Embryonic facial prominence (tissue), 1 donor: ENCODE results near the gene LARGE1.
A peak's percentile ranks its signal among the peaks of the same experiment; 100 is the strongest.

Experiments used
- DNase-seq: peaks from one replicate; pipeline ENCODE4 v3.0.0-alpha.2; 2016; ENCODE audit errors: extremely low spot score

LARGE1 gene

DNA sequence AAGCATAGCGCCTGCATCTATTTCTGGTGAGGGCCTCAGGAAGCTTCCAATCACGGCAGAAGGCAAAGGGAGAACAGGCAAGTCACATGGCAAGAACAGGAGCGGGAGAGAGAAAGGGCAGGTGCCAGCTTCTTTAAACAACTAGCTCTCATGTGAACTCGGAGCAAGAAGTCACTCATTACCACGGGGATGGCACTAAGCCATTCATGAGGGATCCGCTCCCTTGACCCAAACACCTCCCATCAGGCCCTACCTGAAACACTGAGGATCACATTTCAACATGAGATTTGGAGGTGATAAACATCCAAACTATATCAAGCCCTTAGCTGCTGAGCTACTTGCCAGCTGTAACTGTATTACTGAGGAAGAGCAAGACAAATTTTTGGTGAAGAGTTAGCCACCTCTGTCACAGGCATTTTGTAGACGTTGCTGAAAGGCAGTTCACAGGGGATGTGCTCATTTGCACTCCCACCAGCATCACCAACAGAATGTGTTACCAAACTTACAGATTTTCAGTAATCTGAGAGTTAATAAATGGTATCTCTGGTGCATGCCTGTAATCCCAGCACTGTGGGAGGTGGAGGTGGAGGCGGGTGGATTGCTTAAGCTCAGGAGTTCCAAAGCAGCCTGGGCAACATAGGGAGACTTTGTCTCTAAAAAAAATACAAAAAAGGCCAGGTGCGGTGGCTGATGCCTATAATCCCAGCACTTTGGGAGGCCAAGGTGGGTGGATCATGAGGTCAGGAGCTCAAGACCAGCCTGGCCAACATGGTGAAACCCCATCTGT, 398.2 kb downstream of the LARGE1 start:
- DNase-seq = no peak

GRCh38 chr22:33520904-33521780, 399.1 kb downstream of the LARGE1 start:
- DNase-seq = no peak

DNA sequence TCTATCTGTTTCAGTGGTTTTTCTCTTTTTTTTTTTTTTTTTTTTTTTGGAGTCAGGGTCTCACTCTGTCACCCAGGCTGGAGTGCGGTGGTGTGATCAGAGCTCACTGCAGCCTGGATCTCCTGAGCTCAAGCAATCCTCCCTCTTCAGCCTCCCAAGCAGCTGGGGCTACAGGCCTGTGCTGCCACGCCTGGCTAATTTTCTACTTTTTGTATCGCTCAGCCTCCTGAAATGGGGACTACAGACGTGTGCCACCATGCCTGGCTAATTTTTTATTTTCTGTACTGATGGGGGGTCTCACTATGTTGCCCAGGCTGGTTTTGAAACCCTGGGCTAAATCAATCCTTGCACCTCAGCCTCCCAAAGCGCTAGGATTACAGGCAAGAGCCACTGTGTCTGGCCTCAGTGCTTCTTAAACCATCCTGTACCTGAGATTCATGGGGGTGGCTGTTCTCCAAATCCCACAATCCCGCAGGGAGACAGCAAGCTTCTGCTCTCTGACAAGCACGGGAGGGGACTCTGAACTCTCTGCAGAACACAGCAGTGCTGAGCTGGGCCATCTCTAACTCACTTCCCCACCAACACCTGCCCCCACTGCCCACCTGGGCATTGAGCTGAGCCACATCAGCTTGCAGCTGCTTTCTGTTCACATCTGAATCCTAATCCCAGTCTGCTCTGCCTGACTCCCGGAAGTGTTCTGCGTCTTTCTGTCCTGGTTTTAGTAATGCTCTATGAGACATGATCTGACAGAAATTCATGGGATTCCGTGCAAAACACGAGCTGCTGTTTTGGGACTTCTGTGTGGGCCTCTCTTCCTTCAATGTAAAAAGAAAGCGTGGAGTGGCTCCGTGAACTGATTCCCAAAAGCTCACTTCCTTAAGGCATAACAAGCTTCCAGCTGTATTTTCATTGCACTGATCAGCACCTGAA, 400.0 kb downstream of the LARGE1 start:
- DNase-seq = no peak

- DNase-seq = peak; percentile 27
Observed at GRCh38 chr22:33519071-33519973, 401.0 kb downstream of the LARGE1 start.

GRCh38 chr22:33518405-33518804, 401.9 kb downstream of the LARGE1 start:
- no peak for DNase-seq

GRCh38 chr22:33515795-33516194, 404.5 kb downstream of the LARGE1 start:
- no peak for DNase-seq

DNA sequence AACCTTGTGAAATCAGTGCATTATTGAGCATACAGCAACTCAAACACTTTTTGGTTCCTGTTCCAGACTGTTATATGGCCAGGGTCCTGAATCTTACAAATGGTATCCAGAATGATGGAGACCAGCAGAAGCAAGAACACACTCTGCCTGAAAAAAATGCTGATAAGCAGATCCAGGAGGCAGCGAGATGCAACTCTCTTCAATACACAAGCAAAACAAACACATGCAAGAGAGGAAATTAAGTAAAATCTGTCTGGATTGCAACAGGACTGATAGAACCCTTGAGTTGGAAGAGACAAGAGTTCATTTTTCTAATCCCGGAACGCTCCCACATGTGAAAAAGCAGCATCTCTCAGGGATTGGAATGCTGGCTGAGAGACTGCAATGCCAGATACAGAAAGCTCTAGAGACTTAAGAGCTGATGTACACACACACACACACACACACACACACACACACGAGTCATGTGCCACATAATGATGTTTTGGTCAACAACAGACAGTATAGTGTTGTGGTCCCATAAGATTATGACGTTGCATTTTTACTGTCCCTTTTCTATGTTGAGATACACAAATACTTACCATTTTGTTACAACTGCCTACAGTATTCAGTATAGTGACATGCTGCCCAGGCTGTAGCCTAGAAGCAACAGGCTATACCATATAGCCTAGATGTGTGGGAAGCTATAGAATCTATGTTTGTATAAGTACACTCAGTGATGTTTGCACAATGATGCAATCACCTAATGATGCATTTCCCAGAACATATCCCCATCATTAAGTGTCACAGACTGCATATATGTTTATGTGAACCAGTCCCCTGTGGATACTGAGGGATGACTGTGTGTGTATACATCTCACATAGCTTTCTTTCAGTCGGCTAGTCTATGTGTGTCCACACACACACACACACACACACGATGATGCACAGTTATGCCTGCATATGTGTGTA, 406.6 kb downstream of the LARGE1 start:
- no peak for DNase-seq

DNA sequence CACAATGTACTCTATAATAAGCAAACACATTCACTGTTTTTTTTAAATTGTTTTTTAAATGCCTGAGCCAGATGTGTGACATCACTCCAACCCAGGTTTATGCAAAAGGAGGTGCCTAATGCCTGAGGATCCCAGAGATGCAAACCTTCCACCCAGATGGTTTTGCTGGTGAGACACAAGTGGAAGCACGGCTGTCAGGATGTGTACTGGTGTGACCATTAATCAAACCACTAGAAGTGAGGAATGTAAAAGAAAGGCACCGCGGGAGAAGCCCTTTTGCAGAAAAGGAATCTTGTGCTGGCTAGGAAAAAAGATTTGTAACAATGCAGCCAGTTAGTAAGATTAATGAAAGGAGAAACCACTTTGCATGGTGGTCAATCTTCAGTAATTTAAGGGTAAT, 407.4 kb downstream of the LARGE1 start:
- DNase-seq = no peak

- DNase-seq = no peak
Observed at GRCh38 chr22:33510429-33510904, 409.8 kb downstream of the LARGE1 start.

DNA sequence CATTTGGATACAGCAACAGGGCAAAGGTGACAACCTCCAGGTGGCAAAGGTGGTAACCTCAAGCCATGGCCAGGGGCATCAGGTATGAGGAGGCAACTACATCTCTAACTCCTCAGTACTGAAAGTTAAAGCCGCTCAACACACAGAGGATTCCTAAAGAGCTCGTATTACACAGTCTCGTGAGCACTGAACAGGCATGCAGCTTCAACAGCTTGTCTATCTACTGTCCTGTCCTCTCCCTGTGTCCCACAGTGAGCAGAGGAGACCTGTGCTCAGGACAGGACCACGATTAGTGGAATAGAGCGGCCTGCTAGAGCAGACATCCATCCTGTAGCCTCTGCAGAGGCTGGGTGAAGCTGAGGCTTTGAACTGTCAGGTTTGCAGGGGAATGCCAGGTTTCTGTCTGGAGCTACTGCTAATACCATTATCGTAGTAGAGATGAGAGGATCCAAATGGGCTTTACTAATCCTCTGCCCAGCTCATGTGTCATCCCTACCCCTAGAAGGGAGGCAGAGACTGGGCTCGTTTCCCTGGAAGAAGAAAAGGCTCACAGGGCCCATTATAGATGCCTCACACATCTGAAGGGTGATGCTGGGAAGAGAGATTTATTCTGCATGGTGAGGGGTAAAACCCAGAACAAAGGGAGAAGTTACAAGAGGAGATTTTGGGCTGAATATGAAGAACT, 415.2 kb downstream of the LARGE1 start:
- no peak for DNase-seq

- DNase-seq = no peak
Observed at GRCh38 chr22:33496112-33496511, 424.2 kb downstream of the LARGE1 start.

- no peak for DNase-seq
Observed at GRCh38 chr22:33493476-33494205, 426.6 kb downstream of the LARGE1 start.

DNA sequence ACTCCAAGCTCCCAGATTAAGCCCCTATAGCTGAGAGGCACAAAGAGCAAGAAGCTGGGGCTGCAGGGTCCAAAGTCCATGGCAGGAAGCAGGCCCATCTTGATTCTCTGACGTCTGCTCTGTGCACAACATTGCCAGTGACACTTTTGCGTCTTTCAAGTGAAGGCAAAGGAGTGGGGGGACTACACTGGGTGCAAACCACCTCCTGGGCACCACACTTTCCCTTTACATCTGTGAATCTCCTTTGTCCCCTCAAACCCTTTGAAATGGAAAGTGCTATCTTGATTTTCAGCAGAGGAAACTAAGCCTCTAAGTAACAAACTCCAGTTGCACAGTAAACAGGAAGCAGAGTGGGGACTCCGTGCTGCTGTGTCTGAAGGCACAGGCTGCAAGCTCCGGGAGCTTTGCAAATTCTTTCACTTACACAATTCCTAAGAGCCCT, 428.0 kb downstream of the LARGE1 start:
- DNase-seq = no peak

DNA sequence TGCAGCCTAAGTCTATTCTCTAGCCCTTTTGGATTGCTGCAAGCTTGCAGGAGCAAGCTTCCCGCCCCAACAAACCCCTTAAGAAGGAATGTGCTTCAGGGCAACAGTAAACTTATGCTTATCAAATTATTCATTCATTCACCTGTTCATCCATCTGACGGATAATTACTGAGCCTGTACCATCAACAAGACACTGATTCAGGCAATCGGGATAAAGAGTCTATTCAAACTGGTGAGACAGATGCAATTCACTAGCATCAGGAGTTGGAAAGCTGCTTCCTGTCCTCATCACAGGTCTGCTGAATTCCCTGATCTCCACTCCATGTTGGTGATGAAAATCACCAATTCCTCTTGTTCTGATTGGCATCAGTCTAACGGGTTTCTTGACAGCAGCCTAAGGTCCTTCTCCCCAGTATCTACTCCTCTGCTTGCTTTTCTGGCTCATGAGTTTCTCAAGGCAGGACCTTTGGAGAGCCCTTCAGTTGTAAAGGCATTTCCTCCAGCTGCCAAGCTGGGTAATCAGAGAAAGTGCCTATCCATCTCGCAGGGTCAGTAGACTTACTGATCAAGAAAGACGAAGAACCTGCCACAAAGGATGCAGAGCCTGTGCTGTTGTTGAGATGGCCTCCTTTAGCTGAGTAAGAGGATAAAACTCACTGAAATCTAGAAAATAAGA, 433.1 kb downstream of the LARGE1 start:
- no peak for DNase-seq

- no peak for DNase-seq
Observed at GRCh38 chr22:33481550-33481949, 438.7 kb downstream of the LARGE1 start.

- DNase-seq = no peak
Observed at GRCh38 chr22:33477120-33478111, 442.9 kb downstream of the LARGE1 start.
